Esophagus muscularis mucosa (tissue), 4 donors: Measurements from ENCODE around the gene TMC4.

Experiments
- CTCF ChIP-seq, 3 experiments: fragments of 200-600 bp in 2 of 3; fragments of 450-650 bp in 1 of 3; sonication (generic) in 2 of 3; IDR thresholded peaks; one replicate each; pipeline ENCODE4 v1.5.1; 2017 to 2019; ENCODE audit warnings: antibody characterized with exemption in 3 of 3, mild to moderate bottlenecking in 2 of 3, moderate library complexity in 1 of 3
- EP300 ChIP-seq: sonication (generic); formaldehyde crosslinking; IDR thresholded peaks from one replicate; pipeline ENCODE4 v1.6.1; 2017; ENCODE audit warnings: antibody characterized with exemption
- POLR2A ChIP-seq: fragments of 450-650 bp; IDR thresholded peaks from one replicate; pipeline ENCODE4 v1.6.1; 2017; ENCODE audit warnings: antibody characterized with exemption, moderate library complexity, mild to moderate bottlenecking, low read depth

- TF ChIP-seq CTCF (IDR thresholded peaks at IDR 0.05) (no peak), POLR2A (no peak), EP300 (no peak)
These were observed 24.2 kb upstream of the TMC4 start for GRCh38 chr19:54197121-54197520.
